ENCODE results near the gene TTN. TPM values are rescaled to one million over a fixed set of nuclear protein-coding genes. Genes with fewer than 3 reads are reported as not detected.

The TTN gene
- total RNA-seq, 2 experiments from 2014 or later, result 0.02 to 0.19 TPM

DNA sequence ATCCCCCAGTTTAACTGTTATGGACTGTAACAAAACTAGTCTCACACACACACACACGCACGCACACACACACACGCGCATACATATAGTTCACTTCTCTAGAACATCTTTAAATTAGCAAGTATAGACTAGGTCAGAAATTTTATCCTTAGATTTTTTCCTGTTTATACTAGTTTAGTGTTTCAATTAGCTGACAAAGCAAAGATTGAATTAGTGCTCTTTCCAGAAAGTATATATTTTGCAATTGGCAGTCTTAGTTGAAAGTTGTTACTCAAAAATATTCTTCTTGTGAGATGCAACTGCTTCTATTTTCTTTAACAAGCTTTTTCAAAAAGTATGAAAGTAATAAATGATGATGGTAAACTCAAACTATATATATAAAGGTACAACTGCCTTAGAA is 304.5 kb downstream of the TTN start:
- intact Hi-C loops (cut with micrococcal nuclease; ENCODE audit: unreplicated experiment), result no loop called here
- Histone ChIP-seq H3K4me1 (ENCODE audit: insufficient read depth, low read length, poor library complexity, severe bottlenecking) (peaks cover 4% of the 10 kb centered on the region), H3K4me3 (ENCODE audit: low read depth, low read length, poor library complexity, severe bottlenecking) (no peak overlapping the region), H3K9me2 (ENCODE audit: insufficient read depth, low read length) (no peaks in the 10 kb centered on the region), H3K9me3 (ENCODE audit: low read length) (no peaks in the 10 kb centered on the region), H4K20me1 (ENCODE audit: insufficient read depth, low read length) (no peaks in the 10 kb centered on the region), H3K79me2 (ENCODE audit: insufficient read depth, low read depth, low read length) (no peaks in the 10 kb centered on the region), H3K4me2 (ENCODE audit: low read length) (no peak overlapping the region), H3K27ac (ENCODE audit: low read depth, low read length, poor library complexity, severe bottlenecking) (no peak overlapping the region), H2AFZ (ENCODE audit: low read length) (no peak overlapping the region), H3K36me3 (ENCODE audit: insufficient read depth, low read length) (peaks cover 74% of the 10 kb centered on the region)
- no peak for DNase-seq (ENCODE audit: low spot score)
- BruUV-seq (replicated peaks), result no TSS peak
- ChIA-PET CTCF (ENCODE audit: unreplicated experiment) (interaction anchor here (0.8 kb wide), 1 partner anchor 23 kb away, joined by 3 read pairs; no protein-coding TSS in a partner anchor), POLR2A (no interaction called here)
- no peak for TF ChIP-seq EZH2phosphoT487 (IDR thresholded peaks at IDR 0.05; ENCODE audit: borderline replicate concordance, low read depth, low read length)
- no peak for TF ChIP-seq CTCF (conservative IDR thresholded peaks at IDR 0.05; ENCODE audit: low read length)

- no peaks in the 10 kb centered on the region for H3K9me3 ChIP-seq (ENCODE audit: low read length)
- intact Hi-C loops (cut with micrococcal nuclease; ENCODE audit: unreplicated experiment), result no loop called here
- H2AFZ ChIP-seq (ENCODE audit: low read length), result no peak overlapping the region
- no peaks in the 10 kb centered on the region for H3K79me2 ChIP-seq (ENCODE audit: insufficient read depth, low read depth, low read length)
- no TSS peak for BruUV-seq (replicated peaks)
- H3K4me3 ChIP-seq (ENCODE audit: low read depth, low read length, poor library complexity, severe bottlenecking), result no peak overlapping the region
- H3K36me3 ChIP-seq (ENCODE audit: insufficient read depth, low read length), result peaks cover 86% of the 10 kb centered on the region
- TF ChIP-seq EZH2phosphoT487 (IDR thresholded peaks at IDR 0.05; ENCODE audit: borderline replicate concordance, low read depth, low read length) (no peak), CTCF (conservative IDR thresholded peaks at IDR 0.05; ENCODE audit: low read length) (no peak)
- H3K27ac ChIP-seq (ENCODE audit: low read depth, low read length, poor library complexity, severe bottlenecking), result no peak overlapping the region
- CTCF ChIA-PET (ENCODE audit: unreplicated experiment), result no interaction called here
- H3K9me2 ChIP-seq (ENCODE audit: insufficient read depth, low read length), result no peaks in the 10 kb centered on the region
- peaks cover 4% of the 10 kb centered on the region for H3K4me1 ChIP-seq (ENCODE audit: insufficient read depth, low read length, poor library complexity, severe bottlenecking)
- no peaks in the 10 kb centered on the region for H4K20me1 ChIP-seq (ENCODE audit: insufficient read depth, low read length)
- no peak overlapping the region for H3K4me2 ChIP-seq (ENCODE audit: low read length)
- POLR2A ChIA-PET, result no interaction called here
- no peak for DNase-seq (ENCODE audit: low spot score)
These were observed 307.6 kb downstream of the TTN start for GRCh38 chr2:178499640-178500039.

DNA sequence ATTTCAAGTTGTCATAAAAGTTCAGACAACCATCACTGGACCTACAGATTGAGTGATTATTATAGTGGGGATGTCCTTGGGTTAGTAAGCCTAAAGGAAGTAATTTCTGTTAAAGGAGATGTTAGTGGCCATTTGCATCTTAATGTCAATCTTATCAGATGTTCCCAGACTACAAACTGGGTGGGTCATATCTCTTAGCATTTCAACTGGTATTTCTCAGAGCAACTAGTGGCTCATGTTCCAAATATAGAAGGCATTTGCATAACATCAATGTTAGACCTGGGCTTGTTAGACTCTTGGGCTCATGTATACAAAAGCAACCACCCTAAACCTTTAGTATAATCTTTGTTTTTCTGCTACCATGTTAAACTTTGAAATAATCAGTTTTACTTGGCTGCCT is 309.1 kb downstream of the TTN start:
- ChIA-PET CTCF (ENCODE audit: unreplicated experiment) (no interaction called here), POLR2A (interaction anchor here (1.0 kb wide), 1 partner anchor 8 kb away, joined by 7 read pairs; no protein-coding TSS in a partner anchor)
- no peaks in the 10 kb centered on the region for H3K9me3 ChIP-seq (ENCODE audit: low read length)
- peaks cover 88% of the 10 kb centered on the region for H3K36me3 ChIP-seq (ENCODE audit: insufficient read depth, low read length)
- H3K9me2 ChIP-seq (ENCODE audit: insufficient read depth, low read length), result no peaks in the 10 kb centered on the region
- no peak overlapping the region for H3K4me3 ChIP-seq (ENCODE audit: low read depth, low read length, poor library complexity, severe bottlenecking)
- no peak for DNase-seq (ENCODE audit: low spot score)
- no peak overlapping the region for H3K4me2 ChIP-seq (ENCODE audit: low read length)
- no peak overlapping the region for H3K27ac ChIP-seq (ENCODE audit: low read depth, low read length, poor library complexity, severe bottlenecking)
- H2AFZ ChIP-seq (ENCODE audit: low read length), result no peak overlapping the region
- intact Hi-C loops (cut with micrococcal nuclease; ENCODE audit: unreplicated experiment), result no loop called here
- BruUV-seq (replicated peaks), result no TSS peak
- no peaks in the 10 kb centered on the region for H3K79me2 ChIP-seq (ENCODE audit: insufficient read depth, low read depth, low read length)
- peaks cover 4% of the 10 kb centered on the region for H3K4me1 ChIP-seq (ENCODE audit: insufficient read depth, low read length, poor library complexity, severe bottlenecking)
- no peaks in the 10 kb centered on the region for H4K20me1 ChIP-seq (ENCODE audit: insufficient read depth, low read length)
- TF ChIP-seq EZH2phosphoT487 (IDR thresholded peaks at IDR 0.05; ENCODE audit: borderline replicate concordance, low read depth, low read length) (no peak), CTCF (conservative IDR thresholded peaks at IDR 0.05; ENCODE audit: low read length) (no peak)
